Central memory CD4-positive, alpha-beta T cell (primary cell): Measurements from ENCODE around the gene MAGEB17.
"Not testable (repeated sequence)": the region's sequence is repeated elsewhere in the genome, so short reads cannot be mapped to it uniquely, and the experiment has no call there.

Source experiments
- DNase-seq: peaks from one replicate; pipeline ENCODE4 v3.0.0; 2022

Gene MAGEB17

GRCh38 chrX:16160729-16161128 lies 6.6 kb upstream of the MAGEB17 start:
- no peak for DNase-seq

- not testable (repeated sequence) for DNase-seq
Observed at GRCh38 chrX:16161173-16161572, 6.1 kb upstream of the MAGEB17 start.

- DNase-seq = no peak
Observed at GRCh38 chrX:16162391-16162790, 4.9 kb upstream of the MAGEB17 start.

GRCh38 chrX:16164748-16165147 lies 2.5 kb upstream of the MAGEB17 start:
- DNase-seq = no peak

GRCh38 chrX:16171039-16171438 lies 3.8 kb downstream of the MAGEB17 start:
- no peak for DNase-seq

GRCh38 chrX:16171944-16172343 lies 4.7 kb downstream of the MAGEB17 start:
- no peak for DNase-seq

GRCh38 chrX:16172391-16172790 lies 5.1 kb downstream of the MAGEB17 start:
- DNase-seq = no peak

GRCh38 chrX:16175329-16176061 lies 8.2 kb downstream of the MAGEB17 start:
- no peak for DNase-seq

- DNase-seq = no peak
Observed at GRCh38 chrX:16177260-16177659, 10.0 kb downstream of the MAGEB17 start.

GRCh38 chrX:16183843-16184242 lies 16.6 kb downstream of the MAGEB17 start:
- not testable (repeated sequence) for DNase-seq

- DNase-seq = no peak
Observed at GRCh38 chrX:16185725-16186136, 18.4 kb downstream of the MAGEB17 start.

GRCh38 chrX:16186380-16187007 lies 19.2 kb downstream of the MAGEB17 start:
- no peak for DNase-seq

- DNase-seq = no peak
Observed at GRCh38 chrX:16187024-16187760, 19.9 kb downstream of the MAGEB17 start.

GRCh38 chrX:16188687-16189086 lies 21.4 kb downstream of the MAGEB17 start:
- no peak for DNase-seq

- DNase-seq = no peak
Observed at GRCh38 chrX:16191605-16192004, 24.3 kb downstream of the MAGEB17 start.

- DNase-seq = no peak
Observed at GRCh38 chrX:16196829-16197228, 29.5 kb downstream of the MAGEB17 start.

- no peak for DNase-seq
Observed at GRCh38 chrX:16199343-16199742, 32.1 kb downstream of the MAGEB17 start.

GRCh38 chrX:16202943-16203342 lies 35.7 kb downstream of the MAGEB17 start:
- DNase-seq = no peak

GRCh38 chrX:16204538-16204937 lies 37.3 kb downstream of the MAGEB17 start:
- no peak for DNase-seq

GRCh38 chrX:16205840-16206239 lies 38.6 kb downstream of the MAGEB17 start:
- no peak for DNase-seq

GRCh38 chrX:16207634-16208033 lies 40.4 kb downstream of the MAGEB17 start:
- DNase-seq = no peak

GRCh38 chrX:16208601-16209000 lies 41.3 kb downstream of the MAGEB17 start:
- DNase-seq = no peak

- no peak for DNase-seq
Observed at GRCh38 chrX:16210061-16210460, 42.8 kb downstream of the MAGEB17 start.

GRCh38 chrX:16212024-16212423 lies 44.7 kb downstream of the MAGEB17 start:
- no peak for DNase-seq
